OCI-LY3 (cell line): ENCODE results near the gene SLC3A2.

ENCODE experiments used
- H2AFZ ChIP-seq: fragments of 200-600, 300-600 bp; shearing (Covaris generic); 2 replicates; pipeline ENCODE4 v1.6.0; 2014; ENCODE audit warnings: antibody characterized with exemption, low read depth, low read length
- H3K27ac ChIP-seq: fragments of 200-600, 300-600 bp; sonication (generic); 2 replicates; pipeline ENCODE4 v1.5.1; 2014; ENCODE audit warnings: mild to moderate bottlenecking, low read length, moderate library complexity, mixed read lengths
- H3K27me3 ChIP-seq: fragments of 200-600, 300-600 bp; sonication (generic); 2 replicates; pipeline ENCODE4 v1.6.1; 2014; ENCODE audit warnings: low read depth, low read length, mixed read lengths
- H3K36me3 ChIP-seq: fragments of 200-600, 300-600 bp; sonication (generic); replicated peaks from 2 replicates; pipeline ENCODE3; 2014; ENCODE audit warnings: low read depth, low read length, mixed read lengths
- H3K4me1 ChIP-seq: fragments of 300-600, 200-600 bp; sonication (generic); 2 replicates; pipeline ENCODE4 v1.6.1; 2014; ENCODE audit warnings: low read length, mixed read lengths
- H3K4me2 ChIP-seq: fragments of 200-600, 300-600 bp; sonication (generic); 2 replicates; pipeline ENCODE4 v1.6.1; 2014; ENCODE audit warnings: low read length, mixed read lengths
- H3K4me3 ChIP-seq: fragments of 300-600, 200-600 bp; sonication (generic); 2 replicates; pipeline ENCODE4 v1.5.1; 2014; ENCODE audit warnings: antibody characterized with exemption, mild to moderate bottlenecking, low read length, moderate library complexity
- H3K79me2 ChIP-seq: fragments of 300-600, 200-600 bp; shearing (Covaris generic); 2 replicates; pipeline ENCODE4 v1.6.1; 2014; ENCODE audit warnings: mild to moderate bottlenecking, low read length, mixed read lengths
- H3K9ac ChIP-seq: fragments of 300-600, 200-600 bp; shearing (Covaris generic); 2 replicates; pipeline ENCODE4 v1.6.0; 2014; ENCODE audit warnings: mild to moderate bottlenecking, low read length, moderate library complexity
- H3K9me3 ChIP-seq: fragments of 200-600, 300-600 bp; shearing (Covaris generic); 2 replicates; pipeline ENCODE4 v1.6.1; 2014; ENCODE audit warnings: low read length, mixed read lengths; ENCODE audit not compliant: insufficient read depth
- H4K20me1 ChIP-seq: fragments of 200-600, 300-600 bp; sonication (generic); 2 replicates; pipeline ENCODE4 v1.6.1; 2016; ENCODE audit warnings: low read length, mixed read lengths; ENCODE audit not compliant: insufficient read depth
- EZH2phosphoT487 ChIP-seq: fragments of 200-600 bp; shearing (Covaris generic); IDR thresholded peaks from 2 replicates; pipeline ENCODE4 v1.6.1; 2018; ENCODE audit warnings: antibody characterized with exemption, mixed run types, low read depth
- TF ChIP-seq, protein P1 (sequence below): fragments of 200-600, 300-600 bp; sonication (generic); IDR thresholded peaks from 2 replicates; pipeline ENCODE4 v1.5.1; 2014; ENCODE audit warnings: antibody characterized with exemption, low read length, low read depth

The SLC3A2 gene

DNA sequence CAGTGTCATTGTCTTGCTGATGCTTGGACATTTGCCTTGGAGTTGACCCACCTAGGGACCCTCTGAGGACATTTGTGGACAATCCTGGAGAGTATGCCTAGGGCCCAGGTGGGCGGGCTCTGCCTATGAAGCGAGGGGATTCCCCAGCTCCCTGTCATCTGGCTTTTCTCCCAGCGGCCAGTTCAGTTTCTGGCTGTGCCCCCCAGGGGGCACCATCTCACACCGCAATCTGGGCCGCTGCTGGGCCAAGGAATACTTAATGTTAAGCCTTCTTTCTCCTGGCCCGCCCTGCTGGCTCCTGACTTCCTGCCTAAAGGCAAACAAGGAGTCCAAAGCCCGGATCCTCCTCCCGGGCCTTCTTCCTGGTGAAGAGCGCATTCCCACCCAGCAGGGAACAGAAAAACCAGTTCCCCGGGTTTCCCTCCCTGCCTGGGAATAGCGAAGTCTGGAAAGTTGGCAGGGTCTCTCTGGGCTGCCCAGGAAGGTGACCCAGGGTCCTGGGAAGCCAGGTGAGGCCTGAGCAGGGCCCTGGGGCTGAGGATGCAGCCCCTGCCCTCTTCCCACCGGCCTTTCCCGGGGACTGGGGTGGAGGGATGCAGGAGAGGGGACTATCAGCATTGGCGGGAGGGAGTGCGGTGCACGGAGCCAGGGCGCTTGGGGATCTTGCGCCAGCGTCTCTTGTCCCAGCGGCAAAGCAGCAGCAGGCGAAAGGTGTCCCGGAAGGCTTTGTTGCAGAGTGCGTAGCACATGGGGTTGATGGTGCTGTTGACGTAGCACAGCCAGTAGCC lies 28.6 kb downstream of the SLC3A2 start:
- Histone ChIP-seq H4K20me1 (no peaks in the 10 kb centered on the region), H2AFZ (no peak overlapping the region), H3K4me3 (no peak overlapping the region)

DNA sequence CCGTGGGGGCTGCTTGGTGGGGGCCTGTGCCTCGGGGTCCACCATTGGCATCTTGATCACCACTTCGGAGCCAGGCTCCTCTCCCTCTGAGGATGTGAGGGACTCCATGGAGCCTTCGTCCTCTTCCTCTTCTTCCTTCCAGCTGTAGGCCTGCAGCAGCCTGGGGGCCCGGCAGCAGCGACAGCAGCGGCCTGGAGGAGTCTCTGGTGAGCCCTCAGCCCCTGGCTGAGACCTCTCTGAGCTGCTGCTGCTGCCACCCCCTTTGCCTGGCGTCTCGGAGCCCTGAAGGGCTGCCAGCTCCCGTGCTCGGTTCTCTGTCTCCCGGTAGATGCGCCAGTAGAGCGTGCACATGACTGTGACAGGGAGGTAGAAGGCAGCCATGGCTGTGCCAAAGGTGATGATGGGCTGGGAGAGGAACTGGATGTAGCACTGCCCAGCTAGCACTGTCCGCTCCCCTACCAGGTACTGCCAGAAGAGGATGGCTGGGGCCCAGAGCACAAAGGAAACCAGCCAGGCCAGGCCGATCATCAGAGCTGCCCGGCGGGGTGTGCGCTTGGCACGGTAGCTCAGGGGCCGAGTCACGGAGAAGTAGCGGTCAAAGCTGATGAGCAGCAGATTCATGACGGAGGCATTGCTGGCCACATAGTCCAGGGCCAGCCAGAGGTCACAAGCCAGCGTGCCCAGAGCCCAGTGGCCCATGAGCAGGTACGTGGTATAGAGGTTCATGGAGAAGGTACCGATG lies 29.6 kb downstream of the SLC3A2 start:
- H2AFZ ChIP-seq, result no peak overlapping the region
- H3K79me2 ChIP-seq, result no peaks in the 10 kb centered on the region
- no peak overlapping the region for H3K9ac ChIP-seq
- TF ChIP-seq, protein P1, sequence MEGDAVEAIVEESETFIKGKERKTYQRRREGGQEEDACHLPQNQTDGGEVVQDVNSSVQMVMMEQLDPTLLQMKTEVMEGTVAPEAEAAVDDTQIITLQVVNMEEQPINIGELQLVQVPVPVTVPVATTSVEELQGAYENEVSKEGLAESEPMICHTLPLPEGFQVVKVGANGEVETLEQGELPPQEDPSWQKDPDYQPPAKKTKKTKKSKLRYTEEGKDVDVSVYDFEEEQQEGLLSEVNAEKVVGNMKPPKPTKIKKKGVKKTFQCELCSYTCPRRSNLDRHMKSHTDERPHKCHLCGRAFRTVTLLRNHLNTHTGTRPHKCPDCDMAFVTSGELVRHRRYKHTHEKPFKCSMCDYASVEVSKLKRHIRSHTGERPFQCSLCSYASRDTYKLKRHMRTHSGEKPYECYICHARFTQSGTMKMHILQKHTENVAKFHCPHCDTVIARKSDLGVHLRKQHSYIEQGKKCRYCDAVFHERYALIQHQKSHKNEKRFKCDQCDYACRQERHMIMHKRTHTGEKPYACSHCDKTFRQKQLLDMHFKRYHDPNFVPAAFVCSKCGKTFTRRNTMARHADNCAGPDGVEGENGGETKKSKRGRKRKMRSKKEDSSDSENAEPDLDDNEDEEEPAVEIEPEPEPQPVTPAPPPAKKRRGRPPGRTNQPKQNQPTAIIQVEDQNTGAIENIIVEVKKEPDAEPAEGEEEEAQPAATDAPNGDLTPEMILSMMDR, result no peak
- TF ChIP-seq EZH2phosphoT487, result no peak
- H3K4me3 ChIP-seq, result no peak overlapping the region
- H3K27ac ChIP-seq, result no peak overlapping the region
- no peaks in the 10 kb centered on the region for H3K36me3 ChIP-seq
- no peaks in the 10 kb centered on the region for H3K9me3 ChIP-seq
- H4K20me1 ChIP-seq, result no peaks in the 10 kb centered on the region
- no peak overlapping the region for H3K4me2 ChIP-seq
- H3K4me1 ChIP-seq, result peaks cover 16% of the 10 kb centered on the region; the same call in 1 of the 2 replicates
- peaks cover 16% of the 10 kb centered on the region for H3K27me3 ChIP-seq

More for the DNA sequence above, 28.6 kb downstream of the SLC3A2 start:
- TF ChIP-seq, protein P1, result peak; percentile 74
- TF ChIP-seq EZH2phosphoT487, result no peak
- no peak overlapping the region for H3K27ac ChIP-seq
- H3K4me2 ChIP-seq, result peak overlapping the region; percentile 21
- H3K36me3 ChIP-seq, result no peaks in the 10 kb centered on the region
- no peak overlapping the region for H3K9ac ChIP-seq
- H3K4me1 ChIP-seq, result peaks cover 15% of the 10 kb centered on the region; the same call in 1 of the 2 replicates
- H3K27me3 ChIP-seq, result peaks cover 16% of the 10 kb centered on the region
- no peaks in the 10 kb centered on the region for H3K9me3 ChIP-seq
- no peaks in the 10 kb centered on the region for H3K79me2 ChIP-seq

DNA sequence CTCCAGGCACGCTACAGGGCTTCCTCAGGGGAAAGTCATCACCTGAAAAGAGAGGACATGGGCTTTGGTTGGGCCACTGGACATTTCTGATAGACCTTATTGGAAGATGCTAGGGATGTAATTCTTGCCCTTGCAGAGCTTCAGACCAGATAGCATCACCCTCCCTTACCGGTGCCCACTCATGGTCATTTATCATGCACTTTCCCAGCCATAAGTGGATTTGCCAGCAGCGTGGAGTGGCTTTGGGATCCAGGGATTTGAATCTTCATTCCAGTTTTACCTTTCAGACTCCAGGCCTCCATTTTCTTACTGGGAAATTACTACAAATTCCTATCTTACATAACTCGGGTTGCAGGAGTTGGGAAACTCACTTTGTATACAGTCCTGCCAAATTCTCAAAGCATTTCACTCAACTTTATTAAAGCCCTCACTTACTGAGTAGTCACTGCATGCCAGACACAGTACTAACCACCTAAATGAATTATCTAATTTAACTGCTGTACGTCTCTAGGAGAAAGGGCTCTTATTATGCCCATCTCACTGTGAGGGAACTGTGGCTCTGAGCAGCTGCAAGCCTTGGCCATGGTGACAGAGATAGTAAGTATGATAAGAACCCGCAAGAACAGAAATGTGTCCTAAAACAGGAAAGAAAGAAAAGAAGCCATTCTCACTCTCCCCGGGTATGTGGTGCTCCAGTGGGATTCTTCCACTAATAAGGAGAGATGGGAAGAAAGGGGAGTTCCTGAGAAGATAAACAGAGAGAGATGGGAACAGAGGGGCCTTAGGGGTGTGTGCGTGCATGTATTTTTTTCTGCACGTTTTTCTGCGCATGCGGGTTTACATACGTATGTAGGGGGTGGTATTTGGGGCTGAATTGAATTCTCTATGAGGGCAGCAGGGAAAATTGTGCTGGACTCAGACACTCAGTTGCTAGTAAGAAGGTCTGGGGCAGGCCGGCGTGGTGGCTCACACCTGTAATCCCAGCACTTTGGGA lies 30.7 kb downstream of the SLC3A2 start:
- no peaks in the 10 kb centered on the region for H3K79me2 ChIP-seq
- H4K20me1 ChIP-seq, result no peaks in the 10 kb centered on the region
- TF ChIP-seq EZH2phosphoT487, result no peak
- TF ChIP-seq, protein P1, result no peak
- no peak overlapping the region for H3K9ac ChIP-seq
- H3K27ac ChIP-seq, result no peak overlapping the region
- H3K4me1 ChIP-seq, result peaks cover 12% of the 10 kb centered on the region; the same call in 1 of the 2 replicates
- H3K9me3 ChIP-seq, result no peaks in the 10 kb centered on the region
- no peak overlapping the region for H3K4me2 ChIP-seq
- H3K4me3 ChIP-seq, result no peak overlapping the region
- peaks cover 21% of the 10 kb centered on the region for H3K27me3 ChIP-seq
- H3K36me3 ChIP-seq, result no peaks in the 10 kb centered on the region
- H2AFZ ChIP-seq, result no peak overlapping the region
